ENCODE results near the gene TOP1. TPM values are rescaled to one million over a fixed set of nuclear protein-coding genes. Genes with fewer than 3 reads are reported as not detected.

Gene TOP1
- polyA plus RNA-seq, 3 donors, result 11.6 to 34.5 (median 24.5) TPM

DNA sequence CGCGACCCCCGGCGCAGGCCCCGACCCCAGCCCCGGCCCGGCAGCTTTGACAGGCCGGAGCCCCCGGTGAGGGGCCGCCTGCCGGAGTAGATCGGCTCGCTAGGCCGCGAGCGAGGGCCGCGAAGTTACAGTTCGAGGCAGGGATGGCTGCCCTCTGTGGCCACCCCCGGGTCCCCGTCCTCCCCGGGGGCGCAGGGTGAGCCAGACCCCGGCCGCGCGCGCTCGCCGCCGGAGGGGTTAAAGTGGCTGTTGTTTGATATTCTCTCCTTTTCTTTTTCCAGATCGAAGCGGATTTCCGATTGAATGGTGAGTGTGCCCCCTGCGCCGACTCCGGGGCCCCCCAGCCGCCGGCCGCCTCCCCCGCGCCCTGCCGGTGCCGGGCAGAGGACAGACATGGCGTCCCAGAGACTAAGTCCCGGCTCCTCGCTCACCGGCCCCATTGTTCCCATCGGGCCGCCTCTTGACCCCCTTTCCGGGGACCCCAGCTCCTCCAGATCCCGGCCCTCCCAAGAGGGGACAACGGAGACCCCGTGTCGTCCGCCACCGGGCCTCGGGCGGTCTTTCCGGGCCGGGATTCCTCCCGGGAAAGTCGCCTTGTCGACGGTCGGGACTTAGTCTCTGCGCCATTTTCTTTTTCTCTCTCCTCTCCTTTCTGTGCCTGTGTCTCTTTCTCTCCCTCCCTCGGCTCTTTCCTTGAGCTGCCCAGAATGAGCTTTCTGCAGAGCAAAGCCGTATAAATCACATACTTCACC, 704 bp downstream of the TOP1 start:
- WGBS, 3 donors, result 0 to 2% (median 0%) methylated on average over 65 to 69 of the region's 69 CpGs

DNA sequence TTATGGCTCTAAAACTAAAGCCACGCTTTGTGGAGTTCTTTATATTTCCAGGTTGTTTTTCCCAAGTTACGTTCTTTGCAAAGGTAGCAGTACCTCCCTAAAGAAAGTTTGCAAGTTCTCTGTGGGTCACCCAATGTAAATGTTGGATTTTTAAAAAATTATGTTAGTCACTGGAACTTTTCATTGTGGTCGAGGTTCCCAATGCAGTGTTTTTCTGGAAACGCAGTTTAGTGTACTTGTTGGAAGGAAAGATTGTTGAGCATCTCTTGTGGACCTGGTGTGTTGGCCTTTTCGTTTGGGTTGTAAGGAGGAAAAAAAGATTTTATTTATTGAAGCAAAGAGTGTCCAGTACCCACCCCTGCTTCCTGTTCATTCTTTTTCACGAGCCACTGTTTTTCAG, 1.4 kb downstream of the TOP1 start:
- WGBS, 3 donors, result 16 to 24% (median 18%) methylated on average over 6 of the region's 6 CpGs
- H3K27ac ChIP-seq (ENCODE audit: low read depth, low read length), result no peak overlapping the region

More for the DNA sequence above, 704 bp downstream of the TOP1 start:
- peak overlapping the region; percentile 99 for H3K27ac ChIP-seq (ENCODE audit: low read depth, low read length)

DNA sequence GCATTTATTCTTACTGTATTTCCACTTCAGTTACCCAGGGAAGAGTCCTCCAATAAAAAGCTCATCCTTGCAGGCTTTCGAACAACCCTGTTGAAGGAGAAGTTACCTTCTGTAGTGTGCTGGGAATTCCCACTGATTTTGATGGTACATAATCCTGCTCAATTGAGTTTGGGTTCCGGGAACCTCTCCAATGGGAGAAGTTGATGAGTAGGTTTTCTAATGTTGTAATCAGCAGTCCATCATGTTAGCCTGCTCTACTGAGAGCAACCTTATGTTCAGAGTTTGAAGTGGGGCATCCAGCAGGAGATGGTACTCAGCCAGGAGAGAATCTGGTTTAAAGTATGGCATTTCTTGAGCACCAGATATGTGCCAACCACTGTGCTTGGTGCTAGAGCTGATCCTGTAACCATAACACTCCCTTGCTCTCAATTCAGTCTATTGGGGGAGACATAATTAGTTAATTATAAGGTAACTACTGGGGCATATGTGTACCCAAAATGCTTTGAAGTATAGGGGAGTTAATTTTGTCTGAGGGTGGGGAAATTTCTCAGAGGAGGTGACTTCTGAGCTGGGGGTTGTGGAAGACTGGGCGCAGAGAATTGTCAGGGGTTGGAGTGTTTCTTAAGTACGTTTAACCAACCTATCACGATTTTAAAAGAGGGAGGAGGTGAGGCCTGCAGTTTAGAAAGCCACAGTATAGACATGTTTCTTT, 2.1 kb downstream of the TOP1 start:
- H3K27ac ChIP-seq (ENCODE audit: low read depth, low read length), result no peak overlapping the region
- 58 to 59% (median 59%) methylated on average over 5 of the region's 5 CpGs for WGBS, 3 donors

DNA sequence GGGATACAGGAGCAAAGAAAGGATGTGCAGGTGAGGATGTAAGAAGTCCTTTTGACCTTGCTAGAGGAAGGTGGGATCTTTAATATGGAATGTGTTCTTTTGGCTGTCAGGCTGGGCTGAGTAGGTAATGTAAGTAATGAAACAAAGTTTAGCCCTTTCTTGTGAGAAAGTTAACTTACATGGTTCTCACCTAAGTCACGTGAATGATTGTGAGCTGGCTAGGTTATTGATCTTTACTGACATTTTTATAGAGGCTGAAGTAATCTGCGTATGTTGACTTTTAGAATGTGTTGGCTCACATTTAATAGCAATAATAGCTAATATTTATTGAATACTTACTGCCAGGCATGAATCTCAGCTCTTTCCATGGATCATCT, 2.6 kb downstream of the TOP1 start:
- 32 to 92% (median 90%) methylated on average over 2 of the region's 2 CpGs for WGBS, 3 donors
- H3K27ac ChIP-seq (ENCODE audit: low read depth, low read length), result no peak overlapping the region

DNA sequence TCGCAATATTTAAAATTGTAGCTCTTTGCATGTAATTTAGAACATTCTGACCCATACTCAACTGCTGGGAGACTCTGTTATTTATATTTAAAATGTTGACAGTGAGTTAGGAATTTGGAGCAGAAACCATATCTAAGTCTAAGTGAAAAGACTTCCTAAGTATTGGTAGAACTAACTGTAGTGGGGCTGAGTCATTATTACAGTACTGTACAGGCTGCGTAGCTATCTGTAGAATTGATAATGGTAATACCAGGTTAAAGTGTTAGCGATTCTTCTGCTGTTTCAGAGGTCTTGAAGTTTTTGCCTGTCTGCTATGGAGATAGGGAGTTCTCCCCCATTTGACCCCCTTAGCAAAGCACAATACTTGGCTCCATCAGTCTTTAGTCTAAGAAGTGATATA, 3.6 kb downstream of the TOP1 start:
- 92 to 97% (median 94%) methylated on average over 3 of the region's 3 CpGs for WGBS, 3 donors
- H3K27ac ChIP-seq (ENCODE audit: low read depth, low read length), result no peak overlapping the region

DNA sequence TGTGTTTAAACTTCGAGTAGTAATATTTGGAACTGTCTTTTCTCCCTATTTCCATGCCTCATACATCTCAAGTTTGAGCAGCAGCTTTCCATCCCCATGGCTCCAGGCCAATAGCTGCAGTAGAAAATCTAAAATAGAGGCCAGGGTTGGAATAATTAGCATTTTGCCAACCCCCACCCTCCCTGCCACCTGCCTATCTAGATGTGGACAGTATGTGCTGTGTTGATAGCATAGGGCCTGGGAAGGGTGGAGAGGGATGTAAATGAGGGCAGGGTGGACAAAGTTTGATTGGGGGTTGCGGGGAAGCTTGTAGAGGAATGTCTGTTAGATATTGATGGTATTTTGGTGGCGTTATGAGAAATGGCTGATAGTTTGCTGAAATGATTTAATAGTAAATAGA, 5.6 kb downstream of the TOP1 start:
- WGBS, 3 donors, result 82 to 91% (median 89%) methylated on average over 3 of the region's 3 CpGs
- no peak overlapping the region for H3K27ac ChIP-seq (ENCODE audit: low read depth, low read length)

DNA sequence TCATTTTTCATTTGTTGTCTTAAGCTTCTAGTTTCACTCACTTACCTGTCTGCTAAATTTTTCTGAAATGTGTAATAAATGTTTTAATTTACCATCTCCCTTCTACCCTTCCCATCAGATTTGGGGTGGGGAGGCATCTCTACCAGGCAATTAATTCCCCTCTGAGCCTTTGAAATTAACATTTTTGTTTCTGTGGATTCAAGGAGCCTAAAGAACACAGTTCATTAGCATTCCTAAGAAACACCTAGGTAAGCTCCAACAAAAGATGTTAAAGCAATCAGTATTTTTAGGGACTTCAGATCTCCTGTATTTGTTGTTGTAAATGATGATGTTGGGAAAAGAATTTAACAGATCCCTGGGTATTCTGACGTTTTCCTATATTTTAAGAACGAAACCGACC, 6.6 kb downstream of the TOP1 start:
- WGBS, 3 donors, result 82 to 89% (median 84%) methylated on average over 3 of the region's 3 CpGs
- no peak overlapping the region for H3K27ac ChIP-seq (ENCODE audit: low read depth, low read length)

DNA sequence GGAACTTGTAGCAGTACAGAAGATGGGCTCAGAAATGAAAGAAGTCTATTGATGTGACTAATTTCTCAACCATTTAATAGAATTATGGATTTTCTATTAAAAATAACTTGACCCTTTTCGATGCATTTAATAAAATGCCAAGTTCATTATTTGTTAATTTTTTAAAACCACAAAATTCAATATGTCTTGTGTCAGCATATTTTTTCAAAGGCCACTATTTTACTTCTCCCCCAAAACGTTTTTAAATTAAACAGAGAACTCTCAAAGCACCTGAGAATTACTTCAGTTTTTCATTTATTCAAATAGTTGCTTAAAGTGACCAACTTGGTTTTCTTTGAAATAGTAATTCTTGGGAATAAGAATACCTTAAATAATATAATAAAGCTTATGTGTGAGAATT, 8.6 kb downstream of the TOP1 start:
- H3K27ac ChIP-seq (ENCODE audit: low read depth, low read length), result no peak overlapping the region
- 61 to 75% (median 74%) methylated on average over 2 of the region's 2 CpGs for WGBS, 3 donors

DNA sequence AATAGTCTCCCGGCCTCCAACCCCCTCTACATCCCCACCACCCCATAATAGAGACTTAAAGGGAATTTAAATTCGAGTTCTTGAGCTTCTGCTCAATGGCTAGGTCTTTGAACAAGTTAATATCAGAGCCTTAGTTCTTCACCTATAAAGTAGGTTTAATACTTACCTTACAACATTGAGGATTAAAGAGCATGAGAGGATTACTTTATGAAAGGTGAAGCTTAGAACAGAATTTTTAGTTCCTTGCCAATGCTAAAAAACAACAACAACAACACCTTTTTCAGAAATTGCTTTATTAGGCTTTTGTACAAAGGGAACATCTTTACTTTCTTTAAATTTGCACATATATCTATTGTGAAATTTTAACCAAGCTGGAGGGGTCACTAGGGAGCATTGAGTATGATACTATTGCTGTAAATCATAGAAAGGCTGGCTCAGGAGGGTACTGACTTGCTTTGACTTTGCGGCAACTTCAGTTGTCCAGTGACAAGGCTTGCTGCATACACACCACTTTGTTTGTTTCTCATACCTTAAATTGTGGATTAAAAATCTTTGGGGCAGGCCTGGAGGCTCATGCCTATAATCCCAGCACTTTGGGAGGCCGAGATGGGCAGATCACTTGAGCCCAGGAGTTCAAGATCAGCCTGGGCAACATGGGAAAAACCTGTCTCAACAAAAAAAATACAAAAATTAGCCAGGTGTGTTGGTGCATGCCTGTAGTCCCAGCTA, 9.7 kb downstream of the TOP1 start:
- WGBS, 3 donors, result 95 to 97% (median 95%) methylated on average over 4 of the region's 4 CpGs
- H3K27ac ChIP-seq (ENCODE audit: low read depth, low read length), result no peak overlapping the region

DNA sequence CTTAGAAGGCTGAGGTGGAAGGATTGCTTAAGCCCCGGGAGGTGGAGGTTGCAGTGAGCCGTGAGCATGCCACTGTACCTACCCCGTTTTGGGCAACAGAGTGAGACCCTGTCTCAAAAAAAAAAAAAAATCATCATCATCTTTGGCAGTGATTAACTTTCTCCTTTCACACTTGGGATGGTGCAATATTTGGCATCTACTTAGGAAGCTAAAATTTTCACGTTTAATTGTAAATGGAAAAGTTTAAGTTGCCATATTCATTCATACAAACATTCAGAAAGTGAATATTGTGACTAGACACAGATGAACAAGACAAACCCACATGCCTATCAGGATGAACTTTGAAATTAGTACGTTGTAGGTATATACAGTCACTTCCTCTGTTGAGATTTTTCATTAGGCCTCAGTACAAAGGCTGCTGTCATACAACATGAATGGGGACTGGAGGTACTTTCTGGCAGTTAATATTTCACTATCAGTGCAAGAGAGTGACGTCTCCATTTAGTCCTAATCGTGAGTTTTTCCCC, 10.3 kb downstream of the TOP1 start:
- 71 to 87% (median 86%) methylated on average over 7 of the region's 7 CpGs for WGBS, 3 donors
- H3K27ac ChIP-seq (ENCODE audit: low read depth, low read length), result no peak overlapping the region

DNA sequence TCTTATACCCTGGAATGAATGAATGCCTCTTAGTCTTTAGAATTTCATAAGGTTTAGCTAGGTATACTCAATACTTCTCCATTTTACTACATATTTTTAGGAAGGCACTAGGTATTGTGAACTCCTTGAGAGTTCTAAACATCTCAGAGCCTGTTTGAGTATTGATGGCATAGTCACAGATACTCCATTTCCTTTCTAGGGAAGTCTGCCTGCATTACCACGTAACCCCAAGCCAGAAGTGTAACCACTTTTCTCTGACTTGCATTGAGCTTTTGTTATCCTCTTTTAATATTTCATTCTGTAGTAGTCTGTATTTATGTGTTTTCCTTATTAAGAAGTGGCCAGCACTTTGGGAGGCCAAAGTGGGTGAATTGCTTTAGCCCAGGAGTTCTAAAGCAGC, 12.2 kb downstream of the TOP1 start:
- H3K27ac ChIP-seq (ENCODE audit: low read depth, low read length), result no peak overlapping the region
- WGBS, 3 donors, result 56 to 82% (median 59%) methylated on average over 1 of the region's 1 CpG

DNA sequence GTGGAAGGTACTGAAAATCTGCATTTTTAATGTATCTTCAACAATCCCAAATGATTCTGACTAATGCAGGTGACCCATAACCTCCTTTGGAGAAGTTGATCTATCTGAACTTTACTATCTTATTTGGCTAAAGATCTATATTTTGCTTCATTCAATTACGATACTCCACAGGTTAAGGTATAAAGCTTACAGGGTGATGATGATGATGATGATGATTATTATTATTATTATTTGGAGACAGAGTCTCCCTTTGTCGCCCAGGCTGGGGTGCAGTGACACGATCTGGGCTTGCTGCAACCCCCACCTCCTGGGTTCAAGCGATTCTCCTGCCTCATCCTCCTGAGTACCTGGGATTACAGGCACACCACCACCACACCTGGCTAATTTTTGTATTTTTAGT, 13.1 kb downstream of the TOP1 start:
- 83 to 95% (median 95%) methylated on average over 4 of the region's 4 CpGs for WGBS, 3 donors
- H3K27ac ChIP-seq (ENCODE audit: low read depth, low read length), result no peak overlapping the region

DNA sequence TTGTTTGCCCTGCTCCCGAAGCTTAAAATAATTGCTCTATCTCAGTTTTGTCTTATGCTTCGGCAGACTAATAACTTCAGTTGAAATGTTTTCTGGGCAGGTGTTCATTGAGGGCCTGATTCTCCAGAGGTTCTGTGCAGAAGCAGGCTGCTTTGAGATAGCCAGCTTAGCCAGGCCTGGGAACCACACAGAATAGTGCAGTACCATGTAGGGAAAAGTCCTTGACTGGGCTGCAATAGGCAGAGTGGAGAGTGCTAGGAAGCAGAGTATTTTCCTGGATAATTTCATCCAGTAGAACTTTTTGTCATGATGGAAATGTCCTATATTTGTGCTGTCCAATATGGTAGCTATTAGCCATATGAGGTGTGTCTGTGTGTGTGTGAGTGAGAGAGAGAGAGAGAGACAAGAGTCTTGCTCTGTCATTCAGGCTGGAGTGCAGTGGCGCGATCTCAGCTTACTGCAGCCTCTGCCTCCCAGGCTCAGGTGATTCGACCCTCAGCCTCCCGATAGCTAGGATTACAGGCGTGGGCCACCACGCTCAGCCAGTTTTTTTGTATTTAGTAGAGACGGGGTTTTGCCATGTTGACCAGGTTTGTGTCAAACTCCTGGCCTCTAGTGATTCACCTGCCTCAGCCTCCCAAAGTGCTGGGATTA, 15.9 kb downstream of the TOP1 start:
- no peak overlapping the region for H3K27ac ChIP-seq (ENCODE audit: low read depth, low read length)

DNA sequence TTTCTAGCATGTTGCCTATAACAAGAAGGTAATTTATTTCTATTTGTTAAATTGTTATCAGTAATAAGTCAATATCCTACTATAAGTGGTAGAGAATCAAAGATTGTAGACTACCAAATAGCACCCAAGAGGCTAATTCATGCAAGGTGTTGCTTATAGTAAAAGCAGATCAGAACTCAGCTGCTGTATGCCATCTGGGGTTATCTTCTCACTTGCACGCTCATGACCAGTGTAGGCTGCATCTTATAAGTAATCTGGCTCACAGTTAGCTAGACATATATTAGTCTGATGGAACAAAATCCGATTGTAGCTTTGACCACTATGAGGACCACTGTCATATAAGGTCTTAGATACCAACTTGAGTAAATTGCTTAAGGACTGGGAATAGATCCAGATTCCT, 17.0 kb downstream of the TOP1 start:
- WGBS, 3 donors, result 84 to 87% (median 87%) methylated on average over 2 of the region's 2 CpGs
- no peak overlapping the region for H3K27ac ChIP-seq (ENCODE audit: low read depth, low read length)

More for the DNA sequence above, 15.9 kb downstream of the TOP1 start:
- 92 to 97% (median 95%) methylated on average over 9 of the region's 9 CpGs for WGBS, 3 donors

DNA sequence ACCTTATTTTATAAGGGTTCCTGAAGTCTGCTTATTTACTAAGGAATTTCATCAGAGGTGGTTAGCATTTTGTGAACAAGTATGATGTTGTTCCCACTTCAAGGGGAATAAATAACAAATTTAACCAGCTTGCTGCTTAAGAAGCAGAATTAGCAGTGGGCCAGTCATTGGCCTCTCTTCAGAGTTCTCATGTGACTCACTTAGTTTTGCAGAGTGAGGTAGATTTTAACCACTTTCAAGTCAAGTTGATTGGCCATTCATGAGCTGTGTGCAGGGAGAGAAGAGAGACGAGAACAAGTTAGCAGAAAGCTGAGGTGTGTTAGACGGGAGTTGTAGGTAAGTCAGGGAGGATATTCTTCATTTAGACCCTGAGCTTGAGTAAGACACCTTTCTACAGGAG, 18.1 kb downstream of the TOP1 start:
- 75 to 85% (median 77%) methylated on average over 2 of the region's 2 CpGs for whole genome bisulfite sequencing, 3 donors
- H3K27ac ChIP-seq (ENCODE audit: low read depth, low read length), result no peak overlapping the region

DNA sequence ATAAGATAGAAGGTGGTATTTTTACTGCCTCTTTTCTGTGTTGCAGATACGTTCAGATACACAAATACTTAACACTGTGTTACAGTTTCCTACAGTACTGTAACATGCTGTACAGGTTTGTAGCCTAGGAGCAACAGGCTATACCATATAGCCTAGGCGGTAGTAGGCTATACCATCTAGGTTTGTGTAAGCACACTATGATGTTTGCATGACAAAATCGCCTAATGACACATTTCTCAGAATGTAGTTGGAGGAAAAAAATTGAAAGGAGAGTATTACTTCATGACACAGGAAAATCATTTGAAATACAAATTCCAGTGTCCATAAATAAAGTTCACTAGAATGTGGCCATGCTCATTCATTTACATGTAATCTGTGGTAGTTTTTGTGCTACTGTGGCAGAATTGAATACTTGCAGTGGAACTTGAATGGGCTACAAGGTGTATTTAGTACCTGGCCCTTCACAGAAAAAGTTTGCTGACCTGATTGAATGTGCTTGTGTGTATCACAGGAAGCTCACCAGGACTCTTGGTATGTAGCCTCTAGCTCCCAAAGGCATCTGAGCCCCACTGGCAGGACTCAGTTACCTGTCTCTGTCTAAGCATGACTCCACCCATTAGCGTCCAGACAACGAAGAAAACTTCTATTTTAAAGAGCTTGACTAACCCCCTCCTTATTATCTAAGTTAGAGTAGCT, 18.8 kb downstream of the TOP1 start:
- 44 to 57% (median 46%) methylated on average over 5 of the region's 5 CpGs for WGBS, 3 donors
- no peak overlapping the region for H3K27ac ChIP-seq (ENCODE audit: low read depth, low read length)

DNA sequence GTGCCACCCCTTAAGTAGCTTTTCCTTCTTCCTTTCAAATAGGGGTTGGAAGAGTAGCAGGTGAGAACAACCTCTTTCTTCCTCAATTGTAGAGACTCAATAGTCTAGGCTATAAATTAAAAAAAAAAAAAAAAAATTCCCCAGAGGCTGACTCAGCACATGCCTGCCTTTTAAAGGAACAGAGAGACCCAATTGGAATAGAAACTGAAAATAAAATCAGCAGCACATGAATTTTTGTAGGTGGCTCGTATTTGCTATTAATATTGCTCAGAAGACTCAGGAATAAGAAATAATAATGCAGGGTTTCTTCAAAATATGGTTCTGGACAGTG, 19.3 kb downstream of the TOP1 start:
- no peak overlapping the region for H3K27ac ChIP-seq (ENCODE audit: low read depth, low read length)
- 4 to 32% (median 4%) methylated on average over 1 of the region's 1 CpG for WGBS, 3 donors
